D721Med (cell line): ENCODE data around the gene FOXO1.

ENCODE experiments used
- DNase-seq: peaks from one replicate; pipeline ENCODE4 v3.0.0; 2011; ENCODE audit warnings: low spot score; ENCODE audit not compliant: insufficient read length
- FAIRE-seq: peaks from 2 replicates; lab custom pipeline; 2011; peaks lifted over from hg19 to GRCh38; lab: Jason Lieb, UNC
- CTCF ChIP-seq: IDR thresholded peaks from 2 replicates; pipeline ENCODE4 v1.5.1; 2012; ENCODE audit warnings: mild to moderate bottlenecking, control low read depth; ENCODE audit not compliant: insufficient read depth; ENCODE audit errors: missing control alignments

Gene FOXO1

GRCh38 chr13:40508767-40509342 lies 157.6 kb downstream of the FOXO1 start:
- DNase-seq, result no peak
- no peak for TF ChIP-seq CTCF
- peak; percentile 93 for FAIRE-seq

- FAIRE-seq, result no peak
- no peak for TF ChIP-seq CTCF
- no peak for DNase-seq
Measured at GRCh38 chr13:40508127-40508526, 158.3 kb downstream of the FOXO1 start.

- no peak for TF ChIP-seq CTCF
- DNase-seq (no peak), FAIRE-seq (no peak)
Measured at GRCh38 chr13:40506592-40507446, 159.6 kb downstream of the FOXO1 start.
